GM12878 (cell line): ENCODE measurements around the gene PPP1R2C. TPM values are rescaled to one million over a fixed set of nuclear protein-coding genes. Genes with fewer than 3 reads are reported as not detected.

Experiments used
- ATAC-seq: fragments of 200-7000 bp; cut with Tn5 transposase; 3 replicates; pipeline ENCODE4 v1.9.1; 2020; ENCODE audit warnings: mild to moderate bottlenecking, moderate library complexity
- BruUV-seq: library from RNA; stranded (reverse); fragments of 400-500 nt; replicated peaks from 2 replicates; lab custom pipeline; 2021; lab: Mats Ljungman, UMichigan
- CTCF ChIA-PET: fragments of 300-600 bp; sonication (Branson Sonifier 250); formaldehyde crosslinking; extraction: SDS; loops from one replicate; lab custom pipeline; 2021; ENCODE audit warnings: inconsistent platforms; lab: Yijun Ruan, JAX
- POLR2A ChIA-PET: fragments of 350-600 bp; formaldehyde crosslinking; extraction: SDS; loops from one replicate; lab custom pipeline; 2021; ENCODE audit warnings: inconsistent platforms; lab: Charles Lee
- RAD21 ChIA-PET: fragments of 300-600 bp; sonication (Branson Sonifier 250); formaldehyde crosslinking; loops from one replicate; lab custom pipeline; 2023; ENCODE audit warnings: antibody characterized with exemption; ENCODE audit not compliant: unreplicated experiment; lab: Charles Lee
- SMC1A ChIA-PET: fragments of 300-600 bp; sonication (Branson Sonifier 250); formaldehyde crosslinking; loops from one replicate; lab custom pipeline; 2023; ENCODE audit not compliant: unreplicated experiment, uncharacterized antibody; lab: Charles Lee
- DNase-seq: peaks from one replicate; pipeline ENCODE4 v3.0.0-alpha.2; 2011; ENCODE audit warnings: low read depth, low spot score
- FAIRE-seq: peaks from 3 replicates; lab custom pipeline; 2011; peaks lifted over from hg19 to GRCh38; lab: Jason Lieb, UNC
- H2AFZ ChIP-seq: 2 replicates; pipeline ENCODE4 v1.6.0; 2011; ENCODE audit warnings: low read depth, low read length, control low read depth; ENCODE audit not compliant: control insufficient read depth
- H3K27ac ChIP-seq: 2 replicates; pipeline ENCODE4 v1.5.1; 2011; ENCODE audit warnings: control low read depth; ENCODE audit not compliant: control insufficient read depth, insufficient read depth
- H3K27me3 ChIP-seq, 2 experiments: replicated peaks in 1 of 2; 2 replicates each; pipeline versions ENCODE4 v1.6.0 to v1.6.1; 2011; ENCODE audit warnings: low read length in 1 of 2; ENCODE audit not compliant: control insufficient read depth in 2 of 2, insufficient read depth in 2 of 2
- H3K36me3 ChIP-seq, 2 experiments: 2 replicates each; pipeline ENCODE4 v1.5.1; 2011; ENCODE audit warnings: low read length in 1 of 2; ENCODE audit not compliant: control insufficient read depth in 2 of 2, insufficient read depth in 2 of 2
- H3K4me1 ChIP-seq: 2 replicates; pipeline ENCODE4 v1.6.1; 2011; ENCODE audit warnings: mild to moderate bottlenecking, low read length, moderate library complexity, mixed read lengths; ENCODE audit not compliant: control insufficient read depth, insufficient read depth
- H3K4me2 ChIP-seq: 2 replicates; pipeline ENCODE4 v1.6.0; 2011; ENCODE audit warnings: control low read depth; ENCODE audit not compliant: control insufficient read depth, insufficient read depth
- H3K4me3 ChIP-seq: fragments of 200-600 bp; sonication (generic); 2 replicates; pipeline ENCODE4 v1.5.1; 2016
- H3K79me2 ChIP-seq: 2 replicates; pipeline ENCODE4 v1.6.0; 2011; ENCODE audit warnings: low read length; ENCODE audit not compliant: control insufficient read depth, insufficient read depth
- H3K9ac ChIP-seq: 2 replicates; pipeline ENCODE4 v1.8.0; 2011; ENCODE audit warnings: low read length, control low read depth, mixed read lengths; ENCODE audit not compliant: control insufficient read depth, insufficient read depth
- H3K9me3 ChIP-seq: replicated peaks from 3 replicates; pipeline ENCODE4 v1.5.1; 2011; ENCODE audit warnings: mild to moderate bottlenecking, low read length; ENCODE audit not compliant: control insufficient read depth, insufficient read depth
- H4K20me1 ChIP-seq: 2 replicates; pipeline ENCODE4 v1.6.0; 2011; ENCODE audit not compliant: control insufficient read depth, insufficient read depth
- BHLHE40 ChIP-seq, 2 experiments: fragments of 450-650 bp in 1 of 2; IDR thresholded peaks; 2 replicates each; pipeline ENCODE4 v1.6.1; 2011 to 2017; ENCODE audit warnings: low read depth in 2 of 2, borderline replicate concordance in 1 of 2, improper control_type of control experiment in 1 of 2, low read length in 1 of 2, mild to moderate bottlenecking in 1 of 2
- CEBPB ChIP-seq, 2 experiments: fragments of 150-350 bp in 1 of 2; IDR thresholded peaks; 2 replicates each; pipeline ENCODE4 v1.6.1; 2012 to 2014; ENCODE audit warnings: low read depth in 2 of 2, low read length in 2 of 2, borderline replicate concordance in 1 of 2, inconsistent platforms in 1 of 2
- CHD1 ChIP-seq: IDR thresholded peaks from 2 replicates; pipeline ENCODE4 v1.6.1; 2012; ENCODE audit warnings: low read depth, low read length, improper control_type of control experiment
- MYC ChIP-seq: IDR thresholded peaks from 2 replicates; pipeline ENCODE4 v1.6.1; 2011; ENCODE audit warnings: mild to moderate bottlenecking, low read length, moderate library complexity, inconsistent platforms; ENCODE audit not compliant: insufficient read depth, insufficient replicate concordance, insufficient read length, severe bottlenecking
- NR2F1 ChIP-seq: fragments of 450-650 bp; conservative IDR thresholded peaks from 2 replicates; pipeline ENCODE4 v1.6.1; 2017; ENCODE audit warnings: mild to moderate bottlenecking
- TCF12 ChIP-seq: IDR thresholded peaks from 2 replicates; pipeline ENCODE4 v1.6.1; 2011; ENCODE audit warnings: low read depth, mild to moderate bottlenecking, low read length
- WGBS: methylation state at CpG from one replicate; pipeline ENCODE4 v1.1.6; 2016; ENCODE audit warnings: low lambda C conversion rate; ENCODE audit not compliant: insufficient replicate concordance, insufficient coverage; ENCODE audit errors: missing lambda C conversion rate; 5-methylcytosine and 5-hydroxymethylcytosine counted together
- in situ Hi-C: fragments of 300-500 bp; cut with MboI; formaldehyde crosslinking; loops from 9 replicates; pipeline ENCODE4 v1.14.3; 2018; ENCODE audit warnings: mixed read lengths
- intact Hi-C: fragments of 100-400 bp; cut with micrococcal nuclease; formaldehyde crosslinking; loops from one replicate; pipeline ENCODE4 v1.14.2; 2022; ENCODE audit not compliant: unreplicated experiment
- polyA plus RNA-seq, 11 experiments: library from polyadenylated mRNA; depleted of rRNA in 4 of 11; unstranded in 6 of 11; stranded (reverse) in 5 of 11; fragments of >200 nt; fragmentation: Nextera tagmentation in 4 of 11; fragmentation: Illumina TruSeq in 1 of 11; extraction: Ambion mirVana in 4 of 11; extraction: Trizol in 1 of 11; gene quantifications; 1 replicate in 1 of 11; 2 replicates in 10 of 11; pipeline versions ENCODE4 v1.2.1 to v1.2.3, GENCODE V29; 2011 to 2016; ENCODE audit warnings: inconsistent platforms in 2 of 11, missing spikeins in 2 of 11, low read depth in 1 of 11
- total RNA-seq, 4 experiments: library from RNA; depleted of rRNA in 3 of 4; stranded (reverse); fragments of >200 nt in 3 of 4; fragmentation: Illumina TruSeq in 1 of 4; extraction: Trizol in 1 of 4; gene quantifications; 2 replicates each; pipeline versions ENCODE4 v1.2.1 to v1.2.3, GENCODE V29; 2013 to 2021
- TF ChIP-seq, protein P1 (sequence below): fragments of 450-650 bp; IDR thresholded peaks from 2 replicates; pipeline ENCODE4 v1.6.1; 2017; ENCODE audit warnings: low read depth, mild to moderate bottlenecking, moderate library complexity
- TF ChIP-seq, protein P2 (sequence below): fragments of 450-650 bp; IDR thresholded peaks from 2 replicates; pipeline ENCODE4 v1.6.1; 2017; ENCODE audit warnings: mild to moderate bottlenecking

PPP1R2C gene
- total and polyA plus RNA-seq, 10 of the 15 experiments (the other 5 are each of a cell fraction or from before 2014, with no cell fraction given): not detected

DNA sequence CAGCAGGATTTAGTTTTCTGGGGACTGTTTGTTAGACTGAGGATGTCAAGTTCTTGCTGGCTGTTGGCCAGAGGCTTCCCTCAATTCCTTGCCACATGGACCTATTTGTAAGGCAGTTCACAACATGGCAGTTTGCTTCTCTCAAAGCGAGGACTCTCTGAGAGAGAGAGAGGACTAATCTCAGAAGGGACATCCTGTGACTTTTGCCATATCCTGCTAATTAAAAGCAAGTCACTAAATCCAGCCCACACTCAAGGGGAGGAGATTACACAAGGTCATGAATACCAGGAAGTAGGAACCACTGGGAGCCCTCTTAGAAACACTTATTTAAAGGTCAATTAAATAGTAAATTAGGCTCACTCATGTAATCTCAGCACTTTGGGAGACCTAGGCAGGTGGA lies 38.2 kb downstream of the PPP1R2C start:
- Histone ChIP-seq H3K79me2 (no peaks in the 10 kb centered on the region), H3K4me3 (no peak overlapping the region), H3K27me3 (no peaks in the 10 kb centered on the region), H3K9ac (no peak overlapping the region), H3K4me1 (no peaks in the 10 kb centered on the region), H4K20me1 (no peaks in the 10 kb centered on the region), H3K36me3 (no peaks in the 10 kb centered on the region), H2AFZ (no peak overlapping the region), H3K4me2 (no peak overlapping the region), H3K9me3 (no peaks in the 10 kb centered on the region), H3K27ac (no peak overlapping the region)
- intact Hi-C loops (no loop called here), in situ Hi-C loops (no loop called here)
- RAD21 ChIA-PET: no interaction called here
- POLR2A ChIA-PET: interaction anchor here (1.0 kb wide), 1 partner anchor 9 kb away, joined by 3 read pairs; no protein-coding TSS in a partner anchor
- SMC1A ChIA-PET: interaction anchor here (1.6 kb wide), 1 partner anchor 9 kb away, joined by 3 read pairs; no protein-coding TSS in a partner anchor
- no TSS peak for BruUV-seq
- CTCF ChIA-PET: no interaction called here
- no peak for DNase-seq
- TF ChIP-seq, protein P1, sequence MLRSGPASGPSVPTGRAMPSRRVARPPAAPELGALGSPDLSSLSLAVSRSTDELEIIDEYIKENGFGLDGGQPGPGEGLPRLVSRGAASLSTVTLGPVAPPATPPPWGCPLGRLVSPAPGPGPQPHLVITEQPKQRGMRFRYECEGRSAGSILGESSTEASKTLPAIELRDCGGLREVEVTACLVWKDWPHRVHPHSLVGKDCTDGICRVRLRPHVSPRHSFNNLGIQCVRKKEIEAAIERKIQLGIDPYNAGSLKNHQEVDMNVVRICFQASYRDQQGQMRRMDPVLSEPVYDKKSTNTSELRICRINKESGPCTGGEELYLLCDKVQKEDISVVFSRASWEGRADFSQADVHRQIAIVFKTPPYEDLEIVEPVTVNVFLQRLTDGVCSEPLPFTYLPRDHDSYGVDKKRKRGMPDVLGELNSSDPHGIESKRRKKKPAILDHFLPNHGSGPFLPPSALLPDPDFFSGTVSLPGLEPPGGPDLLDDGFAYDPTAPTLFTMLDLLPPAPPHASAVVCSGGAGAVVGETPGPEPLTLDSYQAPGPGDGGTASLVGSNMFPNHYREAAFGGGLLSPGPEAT: no peak
- TF ChIP-seq CHD1 (no peak), NR2F1 (no peak), MYC (no peak), BHLHE40 (IDR thresholded peaks at IDR 0.05; ENCODE audit: borderline replicate concordance in 1 of 2, low read depth in 2 of 2, low read length in 1 of 2) (no peak), CEBPB (IDR thresholded peaks at IDR 0.05; ENCODE audit: borderline replicate concordance in 1 of 2, low read depth in 2 of 2, low read length in 2 of 2) (no peak), TCF12 (no peak)
- TF ChIP-seq, protein P2, sequence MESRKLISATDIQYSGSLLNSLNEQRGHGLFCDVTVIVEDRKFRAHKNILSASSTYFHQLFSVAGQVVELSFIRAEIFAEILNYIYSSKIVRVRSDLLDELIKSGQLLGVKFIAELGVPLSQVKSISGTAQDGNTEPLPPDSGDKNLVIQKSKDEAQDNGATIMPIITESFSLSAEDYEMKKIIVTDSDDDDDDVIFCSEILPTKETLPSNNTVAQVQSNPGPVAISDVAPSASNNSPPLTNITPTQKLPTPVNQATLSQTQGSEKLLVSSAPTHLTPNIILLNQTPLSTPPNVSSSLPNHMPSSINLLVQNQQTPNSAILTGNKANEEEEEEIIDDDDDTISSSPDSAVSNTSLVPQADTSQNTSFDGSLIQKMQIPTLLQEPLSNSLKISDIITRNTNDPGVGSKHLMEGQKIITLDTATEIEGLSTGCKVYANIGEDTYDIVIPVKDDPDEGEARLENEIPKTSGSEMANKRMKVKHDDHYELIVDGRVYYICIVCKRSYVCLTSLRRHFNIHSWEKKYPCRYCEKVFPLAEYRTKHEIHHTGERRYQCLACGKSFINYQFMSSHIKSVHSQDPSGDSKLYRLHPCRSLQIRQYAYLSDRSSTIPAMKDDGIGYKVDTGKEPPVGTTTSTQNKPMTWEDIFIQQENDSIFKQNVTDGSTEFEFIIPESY: no peak
- no peak for ATAC-seq
- 45% methylated on average over 1 of the region's 1 CpG for WGBS
- no peak for FAIRE-seq
